Measurements from ENCODE around the gene NAV3.

GRCh38 chr12:77974645-77975044, 144.0 kb downstream of the NAV3 start:
- TF ChIP-seq CTCF (IDR thresholded peaks at IDR 0.05): no peak
- TF ChIP-seq POLR2AphosphoS5 (IDR thresholded peaks at IDR 0.05): no peak
